ENCODE results near the gene PIP5KL1. TPM values are rescaled to one million over a fixed set of nuclear protein-coding genes. Genes with fewer than 3 reads are reported as not detected.

The PIP5KL1 gene
- total and polyA plus RNA-seq, 2 of the 4 experiments (the other 2 are of a cell fraction) = 0.36 to 3.6 TPM

DNA sequence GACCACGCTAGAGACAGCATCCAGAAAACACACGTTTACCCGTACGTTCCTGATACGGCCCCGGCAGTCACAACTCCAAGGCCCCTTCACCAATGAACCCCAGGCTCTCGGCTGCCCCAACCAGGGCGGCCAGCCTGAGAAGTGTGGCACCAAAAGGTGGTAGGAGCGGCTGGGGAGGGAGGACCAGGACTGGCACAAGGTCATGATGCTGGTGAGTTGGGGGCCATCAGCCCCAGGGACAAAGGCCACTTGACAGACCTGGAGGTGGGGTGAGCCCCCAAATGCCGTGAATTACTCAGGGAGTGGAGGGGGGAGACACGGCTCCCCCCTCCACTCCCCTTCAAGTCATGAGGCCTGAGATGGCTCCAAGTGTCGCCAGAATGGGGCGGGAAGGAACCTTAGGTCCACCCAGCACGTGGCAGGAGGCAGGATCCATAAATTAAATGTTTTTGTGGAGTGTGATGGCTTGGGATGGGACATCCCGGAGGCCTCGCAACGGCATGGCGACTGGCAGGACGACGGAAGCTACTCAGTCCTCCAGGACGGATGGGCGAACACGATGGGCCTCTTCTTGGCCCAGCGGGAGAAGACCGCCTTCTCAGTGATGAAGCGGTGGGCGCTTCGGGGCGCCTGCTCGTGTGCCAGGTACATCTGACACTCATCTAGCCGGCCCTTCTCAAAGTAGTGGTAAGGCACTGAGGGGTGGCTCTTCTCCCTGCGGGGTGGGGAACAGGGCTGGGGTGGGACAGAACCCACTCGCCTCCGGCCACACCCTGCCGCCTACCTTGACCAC is 22.5 kb downstream of the PIP5KL1 start:
- Histone ChIP-seq H4K8ac (ENCODE audit: low read depth in 2 of 2, low read length in 2 of 2) (no peak overlapping the region), H2AK5ac (ENCODE audit: low read depth, low read length) (no peak overlapping the region), H3K36me3 (ENCODE audit: control insufficient read depth, insufficient read depth, low read length) (peaks cover 27% of the 10 kb centered on the region), H3K9me3 (ENCODE audit: control insufficient read depth, insufficient read depth, low read length) (no peaks in the 10 kb centered on the region), H3K9me1 (ENCODE audit: insufficient read depth, low read length) (0 out of 2 replicates have a peak, but pooled peaks cover 4% of the 10 kb centered on the region), H3K27me3 (ENCODE audit: control insufficient read depth, insufficient read depth, low read length) (no peaks in the 10 kb centered on the region), H3K79me1 (ENCODE audit: low read depth in 1 of 2, low read length in 2 of 2) (peaks cover 0 to 3% of the 10 kb centered on the region in 2 experiments; a peak in 1 of 4 replicates), H2BK120ac (ENCODE audit: low read depth, low read length) (no peak overlapping the region), H3K27ac (ENCODE audit: insufficient read depth, low read length) (no peak overlapping the region), H3K4ac (ENCODE audit: low read depth, low read length) (no peak overlapping the region), H2BK5ac (ENCODE audit: low read depth, low read length, poor library complexity, severe bottlenecking) (no peak overlapping the region), H3K4me1 (ENCODE audit: control insufficient read depth, insufficient read depth, low read length) (peaks cover 13% of the 10 kb centered on the region), H3K9ac (ENCODE audit: low read depth, low read length) (no peak overlapping the region), H3K23ac (ENCODE audit: low read depth, low read length) (no peak overlapping the region), H3K4me3 (ENCODE audit: insufficient read depth, low read depth, low read length) (no peak overlapping the region), H4K91ac (ENCODE audit: insufficient read depth, low read depth, low read length) (no peak overlapping the region), H3K56ac (ENCODE audit: extremely low read depth, insufficient read depth, low read length) (no peak overlapping the region), H4K5ac (ENCODE audit: low read depth, low read length) (no peak overlapping the region), H4K20me1 (ENCODE audit: insufficient read depth, low read length) (no peaks in the 10 kb centered on the region), H3K14ac (replicated peaks; ENCODE audit: low read depth, low read length) (no peak overlapping the region), H3K4me2 (ENCODE audit: low read depth, low read length) (no peak overlapping the region), H2BK20ac (ENCODE audit: low read depth, low read length) (no peak overlapping the region), H2AFZ (replicated peaks; ENCODE audit: low read length, poor library complexity) (no peak overlapping the region), H2AK9ac (replicated peaks; ENCODE audit: low read depth, low read length, poor library complexity) (no peak overlapping the region), H3K18ac (ENCODE audit: low read depth, low read length) (no peak overlapping the region), H2BK15ac (ENCODE audit: low read depth, low read length) (no peak overlapping the region)
- DNase-seq = no peak
- POLR2A ChIA-PET (ENCODE audit: unreplicated experiment) = no interaction called here
- ATAC-seq (ENCODE audit: low read depth) = no peak
- CTCF ChIA-PET = no interaction called here
- intact Hi-C loops (cut with micrococcal nuclease) (no loop called here), in situ Hi-C loops (cut with MboI; ENCODE audit: low sequenced_read_pairs) (no loop called here), dilution Hi-C loops (cut with HindIII; ENCODE audit: low sequenced_read_pairs, unreplicated experiment) (no loop called here)
- WGBS, 2 experiments (ENCODE audit: extremely low coverage in 2 of 2, insufficient read length in 1 of 2) = 97% methylated on average over 18 of the region's 35 CpGs; no CpG with 5 or more reads in 1 of the 2 experiments
- TF ChIP-seq, protein P1, sequence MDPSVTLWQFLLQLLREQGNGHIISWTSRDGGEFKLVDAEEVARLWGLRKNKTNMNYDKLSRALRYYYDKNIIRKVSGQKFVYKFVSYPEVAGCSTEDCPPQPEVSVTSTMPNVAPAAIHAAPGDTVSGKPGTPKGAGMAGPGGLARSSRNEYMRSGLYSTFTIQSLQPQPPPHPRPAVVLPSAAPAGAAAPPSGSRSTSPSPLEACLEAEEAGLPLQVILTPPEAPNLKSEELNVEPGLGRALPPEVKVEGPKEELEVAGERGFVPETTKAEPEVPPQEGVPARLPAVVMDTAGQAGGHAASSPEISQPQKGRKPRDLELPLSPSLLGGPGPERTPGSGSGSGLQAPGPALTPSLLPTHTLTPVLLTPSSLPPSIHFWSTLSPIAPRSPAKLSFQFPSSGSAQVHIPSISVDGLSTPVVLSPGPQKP (IDR thresholded peaks at IDR 0.05; ENCODE audit: borderline replicate concordance, low read depth, low read length) = no peak
- TF ChIP-seq POLR2A (IDR thresholded peaks at IDR 0.05; ENCODE audit: low read depth, low read length) (no peak), BHLHE40 (IDR thresholded peaks at IDR 0.05; ENCODE audit: low read depth, low read length) (no peak), MAFK (IDR thresholded peaks at IDR 0.05; ENCODE audit: low read depth, low read length) (no peak), CEBPB (IDR thresholded peaks at IDR 0.05; ENCODE audit: low read depth, low read length) (no peak), CTCF (conservative IDR thresholded peaks at IDR 0.05; ENCODE audit: low read depth, low read length) (no peak), SMC3 (IDR thresholded peaks at IDR 0.05; ENCODE audit: low read depth, low read length) (no peak)
- BruUV-seq (replicated peaks) = no TSS peak

All from IMR-90 (cell line).